ENCODE results near the gene NFILZ. TPM values are rescaled to one million over a fixed set of nuclear protein-coding genes. Genes with fewer than 3 reads are reported as not detected.

NFILZ gene
- total and polyA plus RNA-seq, 7 donors, result not detected

DNA sequence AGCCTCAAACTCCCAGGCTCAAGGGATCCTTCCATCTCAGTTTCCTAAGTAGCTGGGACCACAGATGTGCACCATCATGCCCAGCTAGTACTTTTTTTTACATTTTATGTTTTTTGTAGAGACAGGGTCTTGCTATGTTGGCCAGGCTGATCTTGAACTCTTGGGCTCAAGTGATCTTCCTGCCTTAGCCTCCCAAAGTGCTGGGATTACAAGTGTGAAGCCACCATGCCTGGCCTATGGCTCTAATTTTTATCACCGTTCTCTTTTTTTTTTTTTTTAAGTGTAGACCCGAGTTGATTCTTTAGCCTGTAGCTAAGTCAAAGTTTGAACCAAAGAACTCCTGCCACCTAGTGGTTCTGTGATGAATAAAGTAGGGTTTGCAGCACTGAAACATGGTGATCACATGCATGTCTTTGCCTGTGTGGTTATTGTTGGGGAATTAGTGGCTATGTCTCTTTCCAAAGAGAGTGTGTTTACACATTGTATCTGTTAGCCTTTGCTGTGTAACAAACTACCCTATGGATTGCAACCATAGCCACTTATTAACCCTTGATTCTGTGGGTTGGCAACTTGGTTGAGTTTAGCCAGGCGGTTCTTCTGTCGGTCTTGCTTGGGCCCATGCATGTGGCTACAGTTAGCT lies 11.6 kb downstream of the NFILZ start:
- 51 to 53% methylated on average over 4 of the region's 4 CpGs for WGBS, 2 donors

GRCh38 chr19:8642561-8642960 lies 12.1 kb downstream of the NFILZ start:
- TF ChIP-seq POLR2AphosphoS5 (IDR thresholded peaks at IDR 0.05), result no peak
- TF ChIP-seq CTCF (IDR thresholded peaks at IDR 0.05), result no peak
- no peak for TF ChIP-seq POLR2A (IDR thresholded peaks at IDR 0.05)
- TF ChIP-seq EP300 (IDR thresholded peaks at IDR 0.05), result no peak
- Histone ChIP-seq H3K27ac (no peak overlapping the region), H3K27me3 (peaks cover 0 to 9% (median 0%) of the 10 kb centered on the region in 3 donors), H3K4me3 (no peak overlapping the region), H3K4me1 (peaks cover 0 to 15% (median 4%) of the 10 kb centered on the region in 4 donors), H3K9me3 (no peaks in the 10 kb centered on the region), H3K36me3 (no peaks in the 10 kb centered on the region)
- 85 to 86% methylated on average over 5 of the region's 5 CpGs for WGBS, 2 donors
- intact Hi-C loops (cut with DNase I), result loop anchor here (2.0 kb wide), 1 partner anchor 62 kb away; no protein-coding TSS in a partner anchor
- no peak for DNase-seq

More for the DNA sequence above, 11.6 kb downstream of the NFILZ start:
- Histone ChIP-seq H3K9me3 (no peaks in the 10 kb centered on the region), H3K4me3 (no peak overlapping the region), H3K27ac (no peak overlapping the region), H3K4me1 (peaks cover 0 to 15% (median 4%) of the 10 kb centered on the region in 4 donors), H3K36me3 (no peaks in the 10 kb centered on the region), H3K27me3 (peaks cover 0 to 9% (median 0%) of the 10 kb centered on the region in 3 donors)
- DNase-seq, result no peak
- intact Hi-C loops (cut with DNase I), result loop anchor here (2.0 kb wide), 1 partner anchor 61 kb away; no protein-coding TSS in a partner anchor
- no peak for TF ChIP-seq EP300 (IDR thresholded peaks at IDR 0.05)
- TF ChIP-seq CTCF (IDR thresholded peaks at IDR 0.05), result peak in 3 of 4 experiments; percentile 23 to 50 (median 42)

DNA sequence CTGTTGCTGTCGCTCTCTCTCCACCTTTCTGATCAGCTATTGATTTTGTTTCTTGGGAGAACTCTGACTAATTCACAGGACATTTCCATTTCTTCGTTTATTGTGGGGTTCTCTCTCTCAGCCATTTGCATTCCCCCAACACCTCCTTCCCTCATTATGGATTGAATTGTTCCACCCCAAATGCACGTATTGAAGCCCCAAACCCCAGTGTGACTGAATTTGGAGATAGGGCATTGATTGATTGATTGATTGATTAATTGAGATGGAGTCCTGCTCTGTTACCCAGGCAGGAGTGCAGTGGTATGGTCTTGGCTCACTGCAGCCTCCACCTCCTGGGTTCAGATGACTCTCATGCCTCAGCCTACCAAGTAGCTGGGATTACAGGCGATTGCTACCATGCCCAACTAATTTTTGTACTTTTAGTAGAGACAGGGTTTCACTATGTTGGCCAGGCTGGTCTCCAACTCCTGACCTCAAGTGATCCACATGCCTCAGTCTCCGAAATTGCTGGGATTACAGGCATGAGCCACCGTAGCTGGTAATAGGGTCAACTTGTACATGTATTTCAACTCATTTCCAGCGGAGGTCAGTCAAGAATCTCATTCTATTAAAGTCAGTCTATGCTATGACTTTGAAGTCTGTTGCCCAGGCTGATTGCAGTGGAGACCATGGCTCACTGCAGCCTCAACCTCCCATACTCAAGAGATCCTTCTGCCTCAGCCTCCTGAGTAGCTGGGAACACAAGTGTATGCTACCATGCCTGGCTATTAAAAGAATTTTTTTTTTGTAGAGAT lies 13.6 kb downstream of the NFILZ start:
- no peak for DNase-seq
- Histone ChIP-seq H3K9me3 (no peaks in the 10 kb centered on the region), H3K4me3 (no peak overlapping the region), H3K36me3 (no peaks in the 10 kb centered on the region), H3K4me1 (peaks cover 0 to 4% (median 0%) of the 10 kb centered on the region in 4 donors), H3K27ac (no peak overlapping the region), H3K27me3 (peaks cover 0 to 9% (median 0%) of the 10 kb centered on the region in 3 donors)
- no peak for TF ChIP-seq POLR2AphosphoS5 (IDR thresholded peaks at IDR 0.05)
- TF ChIP-seq CTCF (IDR thresholded peaks at IDR 0.05), result no peak
- TF ChIP-seq POLR2A (IDR thresholded peaks at IDR 0.05), result no peak
- no peak for TF ChIP-seq EP300 (IDR thresholded peaks at IDR 0.05)
- intact Hi-C loops (cut with DNase I), result loop anchor here (2.0 kb wide), 1 partner anchor 63 kb away; no protein-coding TSS in a partner anchor
- 73 to 84% methylated on average over 7 of the region's 7 CpGs for WGBS, 2 donors

DNA sequence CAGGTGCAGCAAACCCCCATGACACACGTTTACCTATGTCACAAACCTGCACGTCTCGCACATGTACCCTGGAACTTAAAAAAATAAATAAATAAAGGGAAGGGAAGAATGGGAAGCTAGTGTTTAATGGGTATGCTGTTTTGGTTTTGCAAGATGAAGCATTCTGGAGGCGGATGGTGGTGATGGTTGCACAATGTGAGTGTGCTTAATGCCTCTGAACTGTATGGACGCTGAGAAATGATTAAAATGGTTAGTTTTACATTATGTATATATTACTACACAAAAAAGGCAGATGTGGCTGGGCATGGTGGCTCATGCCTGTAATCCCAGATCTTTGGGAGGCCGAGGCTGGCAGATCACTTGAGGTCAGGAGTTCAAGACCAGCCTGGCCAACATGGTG lies 17.8 kb downstream of the NFILZ start:
- intact Hi-C loops (cut with DNase I), result no loop called here
- H3K27ac ChIP-seq, result no peak overlapping the region
- no peaks in the 10 kb centered on the region for H3K4me1 ChIP-seq
- no peak for TF ChIP-seq POLR2A (IDR thresholded peaks at IDR 0.05)
- TF ChIP-seq POLR2AphosphoS5 (IDR thresholded peaks at IDR 0.05), result no peak
- TF ChIP-seq CTCF (IDR thresholded peaks at IDR 0.05), result no peak
- no peak overlapping the region for H3K4me3 ChIP-seq
- no peaks in the 10 kb centered on the region for H3K36me3 ChIP-seq
- no peak for DNase-seq
- H3K9me3 ChIP-seq, result no peaks in the 10 kb centered on the region
- 61 to 78% methylated on average over 6 of the region's 6 CpGs for WGBS, 2 donors
- H3K27me3 ChIP-seq, result peaks cover 0 to 9% (median 0%) of the 10 kb centered on the region in 3 donors
